ENCODE data around the gene FARS2.

The FARS2 gene

GRCh38 chr6:5814116-5814515 is 552.8 kb downstream of the FARS2 start:
- FAIRE-seq: no peak

GRCh38 chr6:5814901-5815300 is 553.6 kb downstream of the FARS2 start:
- FAIRE-seq: no peak

- no peak for FAIRE-seq
Observed at GRCh38 chr6:5817869-5818268, 556.6 kb downstream of the FARS2 start.

GRCh38 chr6:5818959-5819358 is 557.6 kb downstream of the FARS2 start:
- no peak for FAIRE-seq

Data from colon (tissue), 2 donors.